GM18951 (cell line): ENCODE measurements around the gene CCNY.
"Not testable (repeated sequence)": the region's sequence is repeated elsewhere in the genome, so short reads cannot be mapped to it uniquely, and the experiment has no call there.

Source experiments
- POLR2A ChIP-seq: IDR thresholded peaks from 4 replicates; pipeline ENCODE4 v1.6.1; 2011; ENCODE audit warnings: mild to moderate bottlenecking; ENCODE audit not compliant: insufficient read length, insufficient read depth; ENCODE audit errors: extremely low read depth
- in situ Hi-C: fragments of 300-500 bp; cut with MboI; formaldehyde crosslinking; loops from one replicate; pipeline ENCODE4 v1.12.0; 2022; ENCODE audit warnings: low sequenced_read_pairs, mixed read lengths, inconsistent platforms; ENCODE audit not compliant: unreplicated experiment

The CCNY gene

GRCh38 chr10:35353805-35354204 lies 17.5 kb downstream of the CCNY start:
- TF ChIP-seq POLR2A = no peak
- in situ Hi-C loops = no loop called here

GRCh38 chr10:35354257-35354656 lies 17.9 kb downstream of the CCNY start:
- in situ Hi-C loops = not testable (repeated sequence)

- no peak for TF ChIP-seq POLR2A
- in situ Hi-C loops = no loop called here
Measured at GRCh38 chr10:35355971-35356724, 19.8 kb downstream of the CCNY start.

GRCh38 chr10:35356725-35357092 lies 20.4 kb downstream of the CCNY start:
- no peak for TF ChIP-seq POLR2A
- in situ Hi-C loops = no loop called here

- no peak for TF ChIP-seq POLR2A
- in situ Hi-C loops = no loop called here
Measured at GRCh38 chr10:35359056-35359455, 22.7 kb downstream of the CCNY start.

GRCh38 chr10:35359873-35360272 lies 23.6 kb downstream of the CCNY start:
- TF ChIP-seq POLR2A = no peak
- in situ Hi-C loops = no loop called here

- in situ Hi-C loops = no loop called here
- no peak for TF ChIP-seq POLR2A
Measured at GRCh38 chr10:35362701-35363350, 26.5 kb downstream of the CCNY start.

GRCh38 chr10:35363587-35363986 lies 27.3 kb downstream of the CCNY start:
- in situ Hi-C loops = no loop called here
- no peak for TF ChIP-seq POLR2A

GRCh38 chr10:35364808-35365207 lies 28.5 kb downstream of the CCNY start:
- TF ChIP-seq POLR2A = no peak

GRCh38 chr10:35365994-35366393 lies 29.7 kb downstream of the CCNY start:
- TF ChIP-seq POLR2A = no peak
- in situ Hi-C loops = no loop called here

More at GRCh38 chr10:35364808-35365207, 28.5 kb downstream of the CCNY start:
- in situ Hi-C loops = no loop called here

GRCh38 chr10:35367107-35367859 lies 31.0 kb downstream of the CCNY start:
- no peak for TF ChIP-seq POLR2A

GRCh38 chr10:35367982-35368381 lies 31.7 kb downstream of the CCNY start:
- in situ Hi-C loops = no loop called here
- no peak for TF ChIP-seq POLR2A

More at GRCh38 chr10:35367107-35367859, 31.0 kb downstream of the CCNY start:
- in situ Hi-C loops = no loop called here

- in situ Hi-C loops = no loop called here
- no peak for TF ChIP-seq POLR2A
Measured at GRCh38 chr10:35368485-35369048, 32.3 kb downstream of the CCNY start.
